ENCODE data around the gene SORCS2.

DNA sequence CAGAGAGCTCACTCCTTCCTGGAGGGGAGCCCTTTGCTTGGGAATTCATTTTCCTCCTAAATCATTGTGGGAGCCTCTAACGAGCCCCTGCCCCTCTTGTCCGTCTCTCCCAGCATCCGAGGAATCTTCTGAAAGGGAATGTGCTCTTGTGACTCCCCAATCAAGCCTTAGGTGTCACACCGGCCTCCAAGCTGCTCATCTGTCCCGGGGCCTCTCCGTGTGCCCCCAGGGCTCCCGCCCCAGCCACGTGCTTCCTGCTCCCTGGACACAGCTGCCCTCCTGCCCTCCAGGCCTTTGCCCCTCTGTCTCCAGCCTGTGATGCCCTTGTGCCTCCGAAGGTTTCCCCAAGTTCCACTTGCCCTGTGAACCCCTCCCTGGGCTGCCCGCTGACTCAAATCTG is 507.5 kb downstream of the SORCS2 start:
- TF ChIP-seq CTCF (IDR thresholded peaks at IDR 0.05) = no peak
- no peak for TF ChIP-seq POLR2A (IDR thresholded peaks at IDR 0.05)

All from right lobe of liver (tissue), 4 donors.